HG03060 (cell line): Measurements from ENCODE around the gene BST1.

ENCODE experiments used
- ATAC-seq: cut with Tn5 transposase; IDR thresholded peaks from one replicate; pipeline ENCODE4 v1.9.1; 2021; ENCODE audit warnings: low read depth, moderate number of reproducible peaks; ENCODE audit not compliant: unreplicated experiment

BST1 gene

DNA sequence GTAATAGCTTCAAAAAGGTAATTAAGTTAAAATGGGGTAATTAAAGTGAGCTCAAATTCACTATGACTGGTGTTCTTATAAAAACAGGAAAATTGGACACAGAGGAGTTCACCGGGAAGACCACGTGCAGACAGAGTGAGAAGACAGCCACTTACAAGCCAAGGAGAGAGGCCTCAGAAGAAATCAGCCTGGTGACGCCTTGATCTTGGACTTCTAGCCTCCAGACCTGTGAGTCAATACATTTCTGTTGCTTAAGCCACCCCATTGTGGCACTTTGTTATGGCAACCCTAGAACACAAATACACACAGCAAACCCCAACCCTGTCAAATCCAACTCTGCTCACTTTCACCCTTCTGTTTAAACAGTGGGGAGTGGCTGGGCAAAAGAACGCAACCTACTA, 71.2 kb downstream of the BST1 start:
- ATAC-seq, result no peak

DNA sequence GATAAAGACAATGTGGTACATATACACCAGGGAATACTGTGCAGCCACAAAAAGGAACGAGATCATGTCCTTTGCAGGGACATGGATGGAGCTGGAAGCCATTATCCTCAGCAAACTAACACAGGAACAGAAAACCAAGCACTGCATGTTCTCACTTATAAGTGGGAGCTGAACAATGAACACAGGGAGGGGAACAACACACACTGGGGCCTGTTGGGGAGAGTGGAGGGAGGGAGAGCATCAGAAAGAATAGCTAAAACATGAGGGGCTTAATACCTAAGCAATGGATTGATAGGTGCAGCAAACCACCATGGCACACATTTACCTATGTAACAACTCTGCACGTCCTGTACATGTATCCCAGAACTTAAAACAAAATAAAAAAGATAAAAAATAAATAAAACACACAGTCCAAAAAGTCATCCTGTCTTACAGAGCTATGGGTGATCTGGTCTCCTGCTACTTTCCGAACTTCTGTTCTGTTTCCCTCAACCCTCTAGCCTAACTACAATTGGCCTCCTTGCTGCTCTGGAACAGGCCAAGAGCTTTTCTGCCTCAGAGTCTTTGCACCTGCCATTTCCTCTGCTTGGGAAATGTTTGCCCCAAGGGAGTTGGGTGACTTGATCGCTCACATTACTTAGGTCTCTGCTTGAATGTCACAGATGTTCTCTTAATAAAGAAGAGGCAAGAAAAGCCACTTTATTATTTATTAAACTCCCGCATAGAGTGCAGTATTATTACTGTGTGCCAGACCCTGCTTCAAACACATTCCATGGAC, 74.2 kb downstream of the BST1 start:
- ATAC-seq, result no peak

DNA sequence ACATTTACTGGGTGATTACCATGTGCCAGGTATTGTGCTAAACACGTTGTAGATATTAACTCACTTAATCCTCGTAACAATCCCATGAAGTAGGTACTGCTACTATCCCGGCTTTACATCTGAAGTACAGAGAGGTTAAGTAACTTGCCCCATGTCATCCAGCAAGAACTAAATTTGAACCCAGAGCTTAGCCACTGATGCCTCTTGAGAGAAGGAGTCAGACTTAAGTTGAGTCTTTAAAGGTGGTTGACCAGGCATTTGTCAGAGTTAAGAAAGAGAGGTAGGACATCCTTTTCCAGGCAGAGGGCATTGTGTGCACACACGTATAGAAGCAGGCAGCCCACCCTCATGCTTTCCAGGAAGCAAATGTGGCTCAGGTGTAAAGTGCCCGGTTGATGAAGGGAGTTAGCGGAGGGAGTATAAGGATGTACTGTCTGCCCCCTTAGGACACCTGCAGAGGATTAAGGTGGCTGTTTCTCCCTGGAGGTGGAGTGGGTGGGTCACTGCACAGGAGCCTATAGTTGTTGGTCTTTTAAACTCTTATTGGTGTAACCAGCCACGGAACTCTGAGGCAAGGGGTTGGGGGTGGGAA, 74.9 kb downstream of the BST1 start:
- no peak for ATAC-seq

DNA sequence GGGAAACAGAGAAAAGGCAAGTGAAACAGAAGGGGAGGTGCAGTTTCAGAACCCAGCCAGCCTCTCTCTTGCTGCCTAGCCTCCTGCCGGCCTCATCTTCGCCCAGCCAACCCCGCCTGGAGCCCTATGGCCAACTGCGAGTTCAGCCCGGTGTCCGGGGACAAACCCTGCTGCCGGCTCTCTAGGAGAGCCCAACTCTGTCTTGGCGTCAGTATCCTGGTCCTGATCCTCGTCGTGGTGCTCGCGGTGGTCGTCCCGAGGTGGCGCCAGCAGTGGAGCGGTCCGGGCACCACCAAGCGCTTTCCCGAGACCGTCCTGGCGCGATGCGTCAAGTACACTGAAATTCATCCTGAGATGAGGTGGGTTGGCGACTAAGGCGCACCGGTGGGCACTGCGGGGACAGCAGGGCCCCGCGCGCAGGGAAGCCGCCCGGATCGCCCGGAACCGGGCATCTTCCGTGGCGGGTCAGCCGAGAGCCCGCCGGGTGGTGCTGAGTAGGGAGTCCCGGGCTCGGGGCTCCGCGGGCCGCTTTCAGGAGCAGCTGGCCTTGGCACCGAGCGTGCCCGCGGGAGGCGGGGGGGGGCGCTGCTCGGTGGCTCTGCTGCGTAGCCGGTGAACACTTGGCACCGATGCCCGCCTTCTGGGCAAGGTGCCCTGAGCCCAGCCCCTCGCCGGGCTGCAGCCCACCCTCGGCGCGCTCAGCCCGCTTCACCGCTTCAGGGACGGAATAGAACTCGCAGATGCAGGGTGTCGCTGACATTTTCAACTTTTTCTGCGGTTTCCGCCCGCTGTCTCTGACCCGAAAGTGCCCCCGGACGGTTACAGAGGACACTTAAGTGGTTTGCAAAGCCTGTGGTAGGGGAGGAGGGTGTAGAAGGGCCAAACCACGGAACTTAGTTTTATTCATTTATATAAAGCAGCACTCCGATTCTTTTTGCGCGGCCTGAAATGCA, 75.7 kb downstream of the BST1 start, which contains the start of gene CD38:
Gene CD38 (plus strand): TSS at position 40 of the 953 bp plus-strand sequence. CDS start 87 bp downstream, at position 127.
- peak; percentile 41 for ATAC-seq

DNA sequence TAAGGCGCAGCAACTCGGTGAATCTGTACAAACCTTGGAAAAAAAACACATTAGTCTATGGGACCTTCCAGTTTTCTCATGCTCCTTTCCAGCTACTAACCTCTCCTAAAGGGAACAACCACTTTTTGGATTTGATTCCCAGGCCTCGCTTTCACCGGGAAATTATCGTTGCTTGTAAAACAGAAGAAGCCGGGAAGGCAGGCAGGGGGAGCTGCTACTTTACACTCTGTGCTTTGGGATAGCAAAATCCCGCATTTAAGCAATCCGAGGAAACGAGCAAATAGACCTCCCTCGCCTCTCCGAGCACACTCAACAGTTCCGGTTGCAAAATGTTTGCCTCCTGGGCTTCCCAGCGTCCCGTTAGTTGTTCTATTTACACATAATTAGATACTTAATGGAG, 76.4 kb downstream of the BST1 start:
- ATAC-seq, result no peak

DNA sequence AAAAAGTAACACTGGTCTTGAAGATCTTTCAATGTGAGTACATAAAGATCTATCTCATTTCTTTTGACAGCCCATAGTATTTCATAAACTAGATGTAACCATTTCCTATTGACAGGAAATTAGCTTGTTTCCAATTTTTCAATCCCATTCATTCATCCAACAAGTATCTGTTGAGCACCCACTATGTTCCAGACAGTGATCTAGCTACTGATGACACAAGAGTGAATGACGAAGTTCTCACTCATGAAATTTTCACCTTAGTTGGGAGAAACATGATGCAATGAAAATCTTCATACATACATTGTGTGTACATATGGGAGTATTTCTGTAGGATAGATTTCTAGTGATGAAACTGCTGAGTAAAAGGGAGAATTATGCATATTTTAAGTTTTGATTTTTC, 76.9 kb downstream of the BST1 start:
- no peak for ATAC-seq

DNA sequence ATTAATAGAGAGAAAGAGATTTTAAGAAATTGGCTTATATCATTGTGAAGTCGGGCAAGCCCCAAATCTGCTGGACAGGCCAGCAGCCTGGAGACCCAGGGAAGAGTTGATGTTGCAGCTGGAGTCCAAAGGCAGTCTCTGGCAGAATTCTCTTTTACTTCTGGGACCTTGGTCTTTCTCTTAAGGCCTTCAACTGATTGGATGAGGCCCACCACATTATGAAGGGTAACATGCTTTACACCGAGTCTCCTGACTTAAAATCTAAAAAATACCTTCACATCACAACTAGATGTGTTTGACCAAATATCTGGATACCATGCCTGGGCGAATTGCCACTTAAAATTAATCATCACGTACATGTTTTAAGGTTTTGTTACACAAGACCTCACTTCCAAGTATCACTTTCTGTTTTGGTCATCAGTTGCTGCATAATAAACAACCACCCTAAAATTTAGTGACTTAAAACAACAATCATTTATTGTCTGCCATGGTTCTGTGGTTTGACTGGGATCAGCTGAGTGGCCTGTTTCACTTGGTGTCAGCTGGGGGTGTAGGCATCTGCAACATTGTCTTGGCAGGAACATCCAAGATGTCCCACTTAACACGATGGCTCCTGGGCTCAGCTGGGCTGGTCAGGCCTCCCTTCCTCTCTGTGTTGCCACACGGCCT, 78.7 kb downstream of the BST1 start:
- peak; percentile 39 for ATAC-seq
